Transverse colon (tissue), 4 donors: Measurements from ENCODE around the gene EFCAB11.

Source experiments
- CTCF ChIP-seq, 5 experiments: fragments of 200-600 bp in 3 of 5; fragments of 450-650 bp in 2 of 5; sonication (generic) in 3 of 5; IDR thresholded peaks; 1 replicate in 2 of 5; 2 replicates in 3 of 5; pipeline ENCODE4 v1.5.1; 2016 to 2017; ENCODE audit warnings: antibody characterized with exemption in 5 of 5, inconsistent platforms in 3 of 5, mild to moderate bottlenecking in 2 of 5, moderate library complexity in 1 of 5
- EP300 ChIP-seq: sonication (generic); formaldehyde crosslinking; IDR thresholded peaks from one replicate; pipeline ENCODE4 v1.6.1; 2017; ENCODE audit warnings: antibody characterized with exemption, low read depth
- POLR2A ChIP-seq: fragments of 450-650 bp; IDR thresholded peaks from one replicate; pipeline ENCODE4 v1.6.1; 2016; ENCODE audit warnings: antibody characterized with exemption, mild to moderate bottlenecking, moderate library complexity
- POLR2AphosphoS5 ChIP-seq, 3 donors: sonication (generic); formaldehyde crosslinking; IDR thresholded peaks; one replicate each; pipeline ENCODE4 v1.6.1; 2016; ENCODE audit warnings: antibody characterized with exemption in 3 of 3

- TF ChIP-seq CTCF (IDR thresholded peaks at IDR 0.05) (no peak), EP300 (no peak), POLR2A (no peak), POLR2AphosphoS5 (IDR thresholded peaks at IDR 0.05) (no peak)
Measured at GRCh38 chr14:89861630-89862029, 92.9 kb downstream of the EFCAB11 start.
